Measurements from ENCODE around the gene CEP112. TPM values are rescaled to one million over a fixed set of nuclear protein-coding genes. Genes with fewer than 3 reads are reported as not detected.

The CEP112 gene
- total and polyA plus RNA-seq, 10 of the 15 experiments (the other 5 are each of a cell fraction or from before 2014, with no cell fraction given) = 0.11 to 3.8 (median 0.32) TPM; not detected in 1

- TF ChIP-seq, protein P1, sequence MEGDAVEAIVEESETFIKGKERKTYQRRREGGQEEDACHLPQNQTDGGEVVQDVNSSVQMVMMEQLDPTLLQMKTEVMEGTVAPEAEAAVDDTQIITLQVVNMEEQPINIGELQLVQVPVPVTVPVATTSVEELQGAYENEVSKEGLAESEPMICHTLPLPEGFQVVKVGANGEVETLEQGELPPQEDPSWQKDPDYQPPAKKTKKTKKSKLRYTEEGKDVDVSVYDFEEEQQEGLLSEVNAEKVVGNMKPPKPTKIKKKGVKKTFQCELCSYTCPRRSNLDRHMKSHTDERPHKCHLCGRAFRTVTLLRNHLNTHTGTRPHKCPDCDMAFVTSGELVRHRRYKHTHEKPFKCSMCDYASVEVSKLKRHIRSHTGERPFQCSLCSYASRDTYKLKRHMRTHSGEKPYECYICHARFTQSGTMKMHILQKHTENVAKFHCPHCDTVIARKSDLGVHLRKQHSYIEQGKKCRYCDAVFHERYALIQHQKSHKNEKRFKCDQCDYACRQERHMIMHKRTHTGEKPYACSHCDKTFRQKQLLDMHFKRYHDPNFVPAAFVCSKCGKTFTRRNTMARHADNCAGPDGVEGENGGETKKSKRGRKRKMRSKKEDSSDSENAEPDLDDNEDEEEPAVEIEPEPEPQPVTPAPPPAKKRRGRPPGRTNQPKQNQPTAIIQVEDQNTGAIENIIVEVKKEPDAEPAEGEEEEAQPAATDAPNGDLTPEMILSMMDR (IDR thresholded peaks at IDR 0.05 in 2 of 3, conservative IDR thresholded peaks at IDR 0.05 in 1 of 3; ENCODE audit: control insufficient read depth in 2 of 3, extremely low read depth in 1 of 3, insufficient read depth in 1 of 3, low read depth in 3 of 3, low read length in 3 of 3) = no peak
- no peak for TF ChIP-seq IRF3 (IDR thresholded peaks at IDR 0.05)
- TF ChIP-seq YY1 (IDR thresholded peaks at IDR 0.05; ENCODE audit: low read depth, low read length) = no peak
- no peak for TF ChIP-seq GATAD2B (conservative IDR thresholded peaks at IDR 0.05; ENCODE audit: low read depth)
Observed at GRCh38 chr17:65617496-65617895, 574.4 kb downstream of the CEP112 start (continued).

DNA sequence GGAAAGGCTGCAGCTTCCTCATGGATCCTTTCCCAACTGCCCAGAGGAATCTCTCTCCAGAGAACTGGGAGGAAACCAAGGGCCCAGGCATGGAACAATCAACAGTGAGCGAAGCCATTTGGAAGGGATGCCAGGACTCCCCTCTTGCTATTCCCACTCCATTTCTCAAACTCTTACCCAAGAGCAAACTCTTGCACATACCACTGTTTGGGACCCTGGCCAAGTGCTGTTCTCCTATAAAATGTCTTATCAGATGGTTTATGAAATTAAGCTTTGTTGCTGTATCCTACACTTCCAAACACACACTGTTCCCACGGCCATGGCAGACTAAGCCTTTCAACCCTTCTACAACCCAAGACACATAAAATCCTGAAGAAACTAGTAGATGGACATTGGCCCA lies 582.2 kb downstream of the CEP112 start:
- FAIRE-seq (no peak), DNase-seq (ENCODE audit: low read depth, low spot score) (no peak), ATAC-seq (no peak)
- no peaks in the 10 kb centered on the region for H3K36me3 ChIP-seq (ENCODE audit: control insufficient read depth in 2 of 2, insufficient read depth in 2 of 2, low read length in 1 of 2)
- 15% methylated on average over 2 of the region's 2 CpGs for WGBS (ENCODE audit: insufficient coverage, insufficient replicate concordance, low lambda C conversion rate, missing lambda C conversion rate)
- H3K9ac ChIP-seq (ENCODE audit: control insufficient read depth, insufficient read depth, low read length) = no peak overlapping the region
- BruUV-seq (replicated peaks) = no TSS peak
- no peak overlapping the region for H3K4me2 ChIP-seq (ENCODE audit: control insufficient read depth, insufficient read depth)
- in situ Hi-C loops (cut with MboI) = no loop called here
- no peaks in the 10 kb centered on the region for H4K20me1 ChIP-seq (ENCODE audit: control insufficient read depth, insufficient read depth)
- H2AFZ ChIP-seq (ENCODE audit: control insufficient read depth, low read depth, low read length) = no peak overlapping the region
- ChIA-PET SMC1A (ENCODE audit: uncharacterized antibody, unreplicated experiment) (interaction anchor here (1.2 kb wide), 1 partner anchor 183 kb away, joined by 3 read pairs; no protein-coding TSS in a partner anchor), POLR2A (no interaction called here), CTCF (interaction anchor here (1.4 kb wide), 1 partner anchor 185 kb away, joined by 4 read pairs; no protein-coding TSS in a partner anchor), RAD21 (ENCODE audit: unreplicated experiment) (no interaction called here)
- no peak overlapping the region for H3K27ac ChIP-seq (ENCODE audit: control insufficient read depth, insufficient read depth)
- intact Hi-C loops (cut with micrococcal nuclease; ENCODE audit: unreplicated experiment) = no loop called here
- H3K79me2 ChIP-seq (ENCODE audit: control insufficient read depth, insufficient read depth, low read length) = no peaks in the 10 kb centered on the region
- H3K4me3 ChIP-seq = no peak overlapping the region
- no peaks in the 10 kb centered on the region for H3K4me1 ChIP-seq (ENCODE audit: control insufficient read depth, insufficient read depth, low read length)
- no peaks in the 10 kb centered on the region for H3K27me3 ChIP-seq (replicated peaks in 1 of 2; ENCODE audit: control insufficient read depth in 2 of 2, insufficient read depth in 2 of 2, low read length in 1 of 2)
- H3K9me3 ChIP-seq (replicated peaks; ENCODE audit: control insufficient read depth, insufficient read depth, low read length) = no peaks in the 10 kb centered on the region
- TF ChIP-seq TARDBP (IDR thresholded peaks at IDR 0.05; ENCODE audit: borderline replicate concordance) (no peak), ATF2 (IDR thresholded peaks at IDR 0.05; ENCODE audit: low read length) (no peak), PRDM15 (CRISPR knock-in tag; IDR thresholded peaks at IDR 0.05) (no peak), SIX5 (IDR thresholded peaks at IDR 0.05; ENCODE audit: low read depth, low read length, severe bottlenecking) (no peak), SUPT20H (IDR thresholded peaks at IDR 0.05; ENCODE audit: borderline replicate concordance, control insufficient read depth, low read depth, low read length) (no peak), NFYB (IDR thresholded peaks at IDR 0.05; ENCODE audit: insufficient read depth, low read depth, low read length) (no peak), PAX5 (IDR thresholded peaks at IDR 0.05; ENCODE audit: borderline replicate concordance, low read depth, low read length) (no peak), ZNF24 (IDR thresholded peaks at IDR 0.05) (no peak), SMARCA5 (IDR thresholded peaks at IDR 0.05) (no peak), MAX (IDR thresholded peaks at IDR 0.05; ENCODE audit: low read depth, low read length) (no peak), POU2F2 (IDR thresholded peaks at IDR 0.05; ENCODE audit: borderline replicate concordance, low read depth, low read length) (no peak), ATF7 (IDR thresholded peaks at IDR 0.05; ENCODE audit: low read depth) (no peak)

Measured in GM12878 (cell line).